Islet of Langerhans (tissue), 1 donor: ENCODE measurements around the gene SARS1.

ENCODE experiments used
- FAIRE-seq: peaks from one replicate; lab custom pipeline; 2011; peaks lifted over from hg19 to GRCh38; lab: Jason Lieb, UNC

SARS1 gene

GRCh38 chr1:109263234-109263596 lies 49.5 kb downstream of the SARS1 start:
- FAIRE-seq: no peak

DNA sequence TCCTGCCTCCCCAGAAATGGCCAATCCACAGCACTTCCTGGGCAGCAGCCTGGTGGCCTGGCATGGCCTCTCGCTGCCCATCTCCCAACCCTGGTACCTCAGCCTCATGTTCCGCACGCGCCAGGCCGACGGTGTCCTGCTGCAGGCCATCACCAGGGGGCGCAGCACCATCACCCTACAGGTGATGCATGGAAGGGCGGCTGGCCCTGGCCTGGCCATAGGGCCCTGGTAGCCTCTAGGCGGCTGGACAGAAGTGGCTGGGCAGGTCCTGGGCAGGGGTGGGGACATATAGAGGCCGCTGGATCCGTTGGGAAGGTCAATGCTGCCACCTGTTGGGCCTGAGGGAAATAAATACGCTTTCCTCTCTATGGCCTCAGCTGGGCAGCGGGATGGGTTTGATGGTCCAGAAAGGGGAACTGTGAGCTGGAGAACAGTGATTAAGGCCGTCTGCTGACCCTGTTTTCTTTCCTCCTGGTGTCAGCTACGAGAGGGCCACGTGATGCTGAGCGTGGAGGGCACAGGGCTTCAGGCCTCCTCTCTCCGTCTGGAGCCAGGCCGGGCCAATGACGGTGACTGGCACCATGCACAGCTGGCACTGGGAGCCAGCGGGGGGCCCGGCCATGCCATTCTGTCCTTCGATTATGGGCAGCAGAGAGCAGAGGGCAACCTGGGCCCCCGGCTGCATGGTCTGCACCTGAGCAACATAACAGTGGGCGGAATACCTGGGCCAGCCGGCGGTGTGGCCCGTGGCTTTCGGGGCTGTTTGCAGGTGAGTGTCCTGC lies 50.1 kb downstream of the SARS1 start:
- FAIRE-seq: no peak

DNA sequence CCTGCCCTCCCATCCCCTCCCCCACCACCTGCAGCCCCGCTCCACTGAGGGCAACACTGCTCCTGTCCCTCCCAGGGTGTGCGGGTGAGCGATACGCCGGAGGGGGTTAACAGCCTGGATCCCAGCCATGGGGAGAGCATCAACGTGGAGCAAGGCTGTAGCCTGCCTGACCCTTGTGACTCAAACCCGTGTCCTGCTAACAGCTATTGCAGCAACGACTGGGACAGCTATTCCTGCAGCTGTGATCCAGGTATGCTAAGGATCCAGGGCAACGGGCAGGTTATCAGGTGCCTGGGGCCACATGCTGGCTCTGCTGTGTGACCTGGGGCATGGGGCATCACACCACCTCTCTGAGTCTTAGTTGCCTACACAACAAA lies 50.6 kb downstream of the SARS1 start:
- no peak for FAIRE-seq

DNA sequence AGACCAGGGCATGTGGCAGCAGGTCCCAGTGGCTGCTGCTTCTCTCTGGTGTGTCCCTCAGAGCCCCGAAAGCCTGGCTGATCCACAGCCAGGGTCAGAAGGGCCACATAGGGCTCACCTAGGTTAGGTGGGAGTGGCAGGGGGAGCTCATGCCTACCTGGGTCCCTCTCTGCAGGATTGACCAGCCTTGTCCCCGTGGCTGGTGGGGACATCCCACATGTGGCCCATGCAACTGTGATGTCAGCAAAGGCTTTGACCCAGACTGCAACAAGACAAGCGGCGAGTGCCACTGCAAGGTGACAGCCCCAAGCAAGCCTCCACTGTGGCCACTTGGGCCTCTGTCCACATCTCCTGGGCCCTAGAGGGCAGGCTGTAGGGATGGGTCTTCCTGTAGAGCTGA lies 51.3 kb downstream of the SARS1 start:
- no peak for FAIRE-seq

GRCh38 chr1:109265741-109266330 lies 52.1 kb downstream of the SARS1 start:
- FAIRE-seq: no peak

DNA sequence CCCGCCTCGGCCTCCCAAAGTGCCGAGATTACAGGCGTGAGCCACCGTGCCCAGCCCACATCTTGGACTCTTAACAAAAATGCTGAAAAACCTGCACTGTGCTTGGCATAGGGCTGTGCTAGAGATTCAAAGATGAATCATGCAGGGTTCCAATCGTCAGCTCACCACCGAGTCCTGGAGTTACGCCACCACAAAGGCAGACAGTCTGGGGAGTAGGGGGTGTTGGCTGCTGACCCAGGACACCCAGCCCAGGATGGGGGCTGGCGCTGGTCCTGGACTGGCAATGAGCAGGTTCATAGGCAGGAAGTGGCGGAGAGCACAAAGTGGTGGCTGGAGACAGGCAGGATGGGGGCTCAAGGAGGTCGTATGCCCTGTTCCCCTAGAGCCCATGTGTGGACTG lies 53.2 kb downstream of the SARS1 start:
- no peak for FAIRE-seq

DNA sequence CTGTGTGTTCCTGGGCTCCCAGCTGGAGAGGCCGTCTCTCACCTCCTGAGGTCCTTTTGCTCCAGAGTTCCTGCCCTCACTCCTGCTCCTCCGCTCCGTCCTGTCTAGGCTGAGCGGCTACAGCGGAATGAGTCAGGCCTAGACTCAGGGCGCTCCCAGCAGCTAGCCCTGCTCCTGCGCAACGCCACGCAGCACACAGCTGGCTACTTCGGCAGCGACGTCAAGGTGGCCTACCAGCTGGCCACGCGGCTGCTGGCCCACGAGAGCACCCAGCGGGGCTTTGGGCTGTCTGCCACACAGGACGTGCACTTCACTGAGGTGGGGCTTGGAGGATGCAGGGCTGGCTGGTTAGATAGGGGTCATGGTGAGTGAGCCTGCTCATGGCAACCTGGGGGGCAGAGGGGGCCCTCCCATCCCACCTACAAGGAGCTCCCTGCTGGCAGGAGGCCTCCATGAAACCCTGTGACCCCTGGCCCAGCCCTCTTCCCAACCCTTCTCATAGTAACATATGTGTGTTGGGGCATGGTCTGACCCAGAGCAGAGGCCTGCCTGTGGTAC lies 54.1 kb downstream of the SARS1 start:
- no peak for FAIRE-seq

DNA sequence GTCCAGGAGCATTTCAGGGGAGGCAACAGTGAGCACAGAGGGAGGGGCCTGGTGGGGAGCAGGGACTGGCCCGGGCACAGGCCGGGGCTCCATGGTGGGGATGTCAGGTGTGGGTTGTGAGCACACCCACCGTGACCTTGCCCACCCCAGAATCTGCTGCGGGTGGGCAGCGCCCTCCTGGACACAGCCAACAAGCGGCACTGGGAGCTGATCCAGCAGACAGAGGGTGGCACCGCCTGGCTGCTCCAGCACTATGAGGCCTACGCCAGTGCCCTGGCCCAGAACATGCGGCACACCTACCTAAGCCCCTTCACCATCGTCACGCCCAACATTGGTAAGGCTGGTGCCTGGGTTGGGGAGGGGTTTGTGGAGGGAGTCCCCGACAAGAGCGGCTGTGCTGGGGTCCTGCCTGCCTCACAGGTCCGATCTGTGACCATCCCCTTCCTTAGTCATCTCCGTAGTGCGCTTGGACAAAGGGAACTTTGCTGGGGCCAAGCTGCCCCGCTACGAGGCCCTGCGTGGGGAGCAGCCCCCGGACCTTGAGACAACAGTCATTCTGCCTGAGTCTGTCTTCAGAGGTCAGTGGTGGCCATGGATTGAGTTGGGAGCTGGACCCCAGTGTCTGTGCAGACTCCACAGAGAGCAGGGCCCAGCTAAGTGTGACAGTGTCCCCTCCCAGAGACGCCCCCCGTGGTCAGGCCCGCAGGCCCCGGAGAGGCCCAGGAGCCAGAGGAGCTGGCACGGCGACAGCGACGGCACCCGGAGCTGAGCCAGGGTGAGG lies 54.9 kb downstream of the SARS1 start:
- FAIRE-seq: no peak

DNA sequence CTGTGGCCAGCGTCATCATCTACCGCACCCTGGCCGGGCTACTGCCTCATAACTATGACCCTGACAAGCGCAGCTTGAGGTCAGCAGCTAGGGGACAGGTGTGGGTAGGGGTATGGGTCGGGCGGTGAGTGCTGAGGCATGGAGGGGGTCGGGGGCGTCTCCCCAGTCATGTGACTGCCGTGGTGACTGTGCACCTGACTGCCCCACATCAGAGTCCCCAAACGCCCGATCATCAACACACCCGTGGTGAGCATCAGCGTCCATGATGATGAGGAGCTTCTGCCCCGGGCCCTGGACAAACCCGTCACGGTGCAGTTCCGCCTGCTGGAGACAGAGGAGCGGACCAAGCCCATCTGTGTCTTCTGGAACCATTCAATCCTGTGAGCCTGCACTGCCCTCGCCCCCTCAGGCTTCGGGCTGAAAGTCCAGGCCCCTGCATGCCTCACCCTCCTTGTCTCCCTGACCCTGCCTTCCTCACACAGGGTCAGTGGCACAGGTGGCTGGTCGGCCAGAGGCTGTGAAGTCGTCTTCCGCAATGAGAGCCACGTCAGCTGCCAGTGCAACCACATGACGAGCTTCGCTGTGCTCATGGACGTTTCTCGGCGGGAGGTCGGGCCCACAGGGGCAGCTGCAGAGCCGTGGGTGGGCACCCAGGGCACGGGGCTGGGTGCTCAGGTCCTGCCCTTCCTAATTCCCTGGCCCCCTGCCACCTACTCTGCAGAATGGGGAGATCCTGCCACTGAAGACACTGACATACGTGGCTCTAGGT lies 55.7 kb downstream of the SARS1 start:
- no peak for FAIRE-seq

GRCh38 chr1:109269981-109270622 lies 56.4 kb downstream of the SARS1 start:
- no peak for FAIRE-seq

- no peak for FAIRE-seq
Measured at GRCh38 chr1:109270623-109271317, 57.1 kb downstream of the SARS1 start.

DNA sequence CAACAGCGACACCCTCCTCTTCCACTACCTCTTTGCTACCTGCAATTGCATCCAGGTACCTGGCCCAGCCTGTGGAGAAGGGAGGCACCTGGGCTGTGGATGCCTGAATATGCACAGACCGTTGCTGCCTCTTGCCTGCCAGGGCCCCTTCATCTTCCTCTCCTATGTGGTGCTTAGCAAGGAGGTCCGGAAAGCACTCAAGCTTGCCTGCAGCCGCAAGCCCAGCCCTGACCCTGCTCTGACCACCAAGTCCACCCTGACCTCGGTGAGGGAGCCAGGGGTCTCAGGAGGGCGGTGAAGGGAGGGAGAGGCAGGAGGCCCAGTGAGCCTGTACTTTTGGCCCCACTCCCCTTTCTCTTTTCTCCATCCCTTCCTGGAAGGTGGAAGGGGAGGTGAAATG lies 57.7 kb downstream of the SARS1 start:
- no peak for FAIRE-seq

DNA sequence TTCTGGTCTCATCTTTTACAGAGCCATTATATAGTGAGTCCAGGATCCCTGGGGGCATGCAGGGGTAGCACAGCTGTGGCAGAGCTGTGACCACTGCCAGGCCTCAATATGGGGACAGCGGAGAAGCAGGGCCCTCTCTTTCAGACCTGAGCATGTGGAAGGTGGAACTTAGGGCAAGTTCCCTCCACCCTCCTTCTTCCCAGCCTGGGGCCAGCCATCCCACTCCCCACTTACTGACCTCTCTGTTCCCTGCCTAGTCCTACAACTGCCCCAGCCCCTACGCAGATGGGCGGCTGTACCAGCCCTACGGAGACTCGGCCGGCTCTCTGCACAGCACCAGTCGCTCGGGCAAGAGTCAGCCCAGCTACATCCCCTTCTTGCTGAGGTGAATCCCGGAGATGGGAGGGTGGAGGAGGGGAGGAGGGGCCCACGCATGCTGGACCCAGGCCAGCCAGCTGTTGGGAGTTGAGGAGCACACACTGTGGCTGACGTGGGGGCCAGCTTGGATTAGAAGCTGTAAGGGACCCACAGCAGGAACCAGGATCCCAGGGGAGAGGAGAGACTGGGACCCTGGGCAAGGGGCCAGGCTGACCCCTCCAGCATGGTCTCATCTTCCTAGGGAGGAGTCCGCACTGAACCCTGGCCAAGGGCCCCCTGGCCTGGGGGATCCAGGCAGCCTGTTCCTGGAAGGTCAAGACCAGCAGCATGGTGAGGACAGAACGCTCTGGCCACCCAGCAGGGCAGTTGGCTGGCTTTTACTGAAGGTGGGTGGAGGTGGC lies 58.5 kb downstream of the SARS1 start:
- no peak for FAIRE-seq

DNA sequence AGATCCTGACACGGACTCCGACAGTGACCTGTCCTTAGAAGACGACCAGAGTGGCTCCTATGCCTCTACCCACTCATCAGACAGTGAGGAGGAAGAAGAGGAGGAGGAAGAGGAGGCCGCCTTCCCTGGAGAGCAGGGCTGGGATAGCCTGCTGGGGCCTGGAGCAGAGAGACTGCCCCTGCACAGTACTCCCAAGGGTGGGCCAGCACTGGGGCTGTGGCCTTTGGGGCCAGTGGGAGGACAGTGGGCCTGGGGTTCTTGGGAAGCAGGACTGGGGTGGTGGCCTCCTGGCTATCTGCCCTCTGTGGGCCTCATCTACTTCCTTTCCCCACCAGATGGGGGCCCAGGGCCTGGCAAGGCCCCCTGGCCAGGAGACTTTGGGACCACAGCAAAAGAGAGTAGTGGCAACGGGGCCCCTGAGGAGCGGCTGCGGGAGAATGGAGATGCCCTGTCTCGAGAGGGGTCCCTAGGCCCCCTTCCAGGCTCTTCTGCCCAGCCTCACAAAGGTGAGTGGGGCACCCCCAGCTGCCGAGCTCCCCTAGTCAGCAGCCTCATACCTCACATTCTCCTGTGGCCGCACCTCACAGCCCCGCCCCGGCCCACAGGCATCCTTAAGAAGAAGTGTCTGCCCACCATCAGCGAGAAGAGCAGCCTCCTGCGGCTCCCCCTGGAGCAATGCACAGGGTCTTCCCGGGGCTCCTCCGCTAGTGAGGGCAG lies 59.3 kb downstream of the SARS1 start:
- no peak for FAIRE-seq

- no peak for FAIRE-seq
Measured at GRCh38 chr1:109273570-109274288, 60.0 kb downstream of the SARS1 start.

GRCh38 chr1:109274533-109275476 lies 61.1 kb downstream of the SARS1 start:
- FAIRE-seq: no peak

- no peak for FAIRE-seq
Measured at GRCh38 chr1:109275706-109276345, 62.1 kb downstream of the SARS1 start.
